ENCODE results near the gene RAB4B.

DNA sequence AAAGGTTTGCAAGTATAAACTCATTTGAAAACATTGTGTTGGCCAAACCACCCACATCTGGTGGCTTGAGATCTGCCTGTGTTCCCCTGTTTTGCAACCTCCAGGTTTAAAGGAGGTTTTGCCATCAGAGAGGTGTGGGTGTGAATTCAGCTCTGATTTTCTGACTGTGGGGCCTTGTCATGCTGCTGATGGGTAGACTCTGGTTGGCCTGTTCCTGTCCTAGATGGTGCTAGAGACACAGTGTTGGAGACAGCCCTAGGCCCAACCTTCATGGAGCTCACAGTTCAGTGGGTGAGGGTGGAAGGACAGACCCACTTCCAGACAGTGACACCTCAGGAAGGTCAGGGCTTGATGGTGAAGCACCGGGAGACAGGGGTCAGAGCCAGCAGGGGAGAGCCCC is 7.5 kb downstream of the RAB4B start:
- TF ChIP-seq ELF4 (IDR thresholded peaks at IDR 0.05) (no peak), ARNT (IDR thresholded peaks at IDR 0.05) (no peak), SP1 (IDR thresholded peaks at IDR 0.05) (no peak), L3MBTL2 (conservative IDR thresholded peaks at IDR 0.05) (no peak), TARDBP (IDR thresholded peaks at IDR 0.05) (no peak)

Data from HEK293T (cell line).